Right forelimb (tissue), 1 donor: Measurements from ENCODE around the gene OSBPL9.
"Not testable (repeated sequence)": the region's sequence is repeated elsewhere in the genome, so short reads cannot be mapped to it uniquely, and the experiment has no call there.

Source experiments
- DNase-seq: peaks from one replicate; pipeline ENCODE4 v3.0.0-alpha.2; 2018

The OSBPL9 gene

DNA sequence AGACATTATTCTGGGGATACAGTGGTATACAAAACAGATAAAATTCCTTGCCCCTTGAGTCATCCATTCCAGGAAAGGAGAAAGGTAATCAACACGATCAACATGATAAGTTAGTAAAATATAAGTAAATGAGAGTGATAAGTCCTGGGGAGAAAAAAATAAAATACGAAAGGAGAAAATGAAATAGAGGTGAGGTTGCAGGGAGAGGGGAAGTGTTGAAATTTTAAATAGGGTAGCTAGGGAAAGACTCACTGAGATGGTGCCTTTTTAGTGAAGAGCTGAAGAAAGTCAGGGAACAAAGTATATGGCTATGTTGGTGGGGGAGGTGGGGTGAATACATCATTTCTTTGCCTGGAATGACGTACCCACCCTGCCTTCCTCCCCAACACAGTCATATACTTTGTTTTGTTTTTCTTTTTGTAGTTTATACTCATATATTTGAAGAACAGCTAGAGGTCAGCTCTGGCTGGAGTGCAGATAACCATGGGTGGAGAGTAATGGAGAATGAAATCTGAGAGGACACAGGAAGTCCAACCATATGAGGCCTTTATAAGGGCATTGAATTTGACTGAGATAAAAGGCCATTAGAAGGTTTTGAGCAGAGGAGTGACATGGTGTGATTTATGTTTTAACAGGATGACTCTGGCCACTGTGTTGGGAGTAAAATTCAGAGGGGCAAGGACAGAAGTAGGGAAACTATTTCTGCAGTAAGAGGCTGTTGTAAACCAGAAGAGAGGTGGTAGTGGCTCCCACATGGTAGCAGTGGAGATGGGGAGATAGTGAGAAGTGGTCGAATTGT, 54.8 kb downstream of the OSBPL9 start:
- DNase-seq: no peak

- DNase-seq: no peak
These were observed 56.4 kb downstream of the OSBPL9 start for GRCh38 chr1:51673279-51673678.

- DNase-seq: no peak
These were observed 58.4 kb downstream of the OSBPL9 start for GRCh38 chr1:51675177-51675780.

- DNase-seq: no peak
These were observed 62.5 kb downstream of the OSBPL9 start for GRCh38 chr1:51679435-51679834.

DNA sequence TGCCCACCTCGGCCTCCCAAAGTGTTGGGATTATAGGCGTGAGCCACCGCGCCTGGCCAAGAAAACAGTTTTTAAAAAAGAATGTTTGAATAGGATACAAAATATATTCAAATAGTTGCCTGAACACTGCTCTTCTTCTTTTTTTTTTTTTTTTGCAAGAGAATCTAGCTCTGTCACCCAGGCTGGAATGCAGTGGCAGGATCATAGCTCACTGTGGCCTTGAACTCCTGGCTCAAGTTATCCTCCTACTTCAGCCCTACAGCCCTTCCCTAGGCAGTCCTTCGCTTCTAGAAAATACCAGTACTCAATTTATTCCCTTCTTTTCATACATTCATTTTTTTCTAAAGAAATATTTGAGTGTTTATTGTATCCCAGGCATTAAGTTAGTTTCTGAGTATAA, 67.9 kb downstream of the OSBPL9 start:
- DNase-seq: no peak

DNA sequence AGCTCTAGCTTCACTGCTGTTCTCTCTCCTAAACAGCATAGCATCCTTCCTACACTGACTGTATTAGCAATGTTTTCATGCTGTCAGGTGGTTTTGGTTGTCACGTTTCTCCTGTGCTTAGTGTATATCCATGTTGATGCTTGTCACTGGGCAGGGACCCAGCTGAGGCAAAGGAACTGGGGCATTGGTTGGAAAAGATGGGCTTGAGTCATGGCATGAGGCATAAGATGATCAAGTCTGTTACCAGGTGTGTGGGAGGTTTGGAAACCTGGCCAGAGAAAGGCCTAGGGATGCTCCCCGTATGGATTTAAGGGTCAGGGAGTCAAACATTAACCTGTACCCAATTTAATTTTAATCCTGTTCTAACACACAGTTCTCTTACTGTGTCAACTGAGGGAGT, 69.6 kb downstream of the OSBPL9 start:
- no peak for DNase-seq

DNA sequence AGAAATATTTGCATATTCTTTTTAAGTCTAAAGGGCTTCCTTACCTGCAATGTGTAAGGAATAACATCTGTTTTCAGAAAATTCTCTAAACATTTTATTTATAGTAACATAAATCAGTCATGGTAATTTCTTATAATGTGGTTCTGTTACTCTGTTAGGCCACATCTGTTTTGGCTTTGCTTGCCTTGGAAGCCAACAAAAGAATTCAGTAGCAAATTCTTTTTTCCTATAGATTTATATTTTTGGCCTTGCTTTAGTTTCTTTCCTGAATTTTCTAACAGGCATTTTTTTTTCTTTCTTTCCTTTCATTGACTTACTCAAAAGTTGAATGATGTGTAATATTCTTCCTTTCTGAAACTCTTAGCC, 72.2 kb downstream of the OSBPL9 start:
- no peak for DNase-seq

DNA sequence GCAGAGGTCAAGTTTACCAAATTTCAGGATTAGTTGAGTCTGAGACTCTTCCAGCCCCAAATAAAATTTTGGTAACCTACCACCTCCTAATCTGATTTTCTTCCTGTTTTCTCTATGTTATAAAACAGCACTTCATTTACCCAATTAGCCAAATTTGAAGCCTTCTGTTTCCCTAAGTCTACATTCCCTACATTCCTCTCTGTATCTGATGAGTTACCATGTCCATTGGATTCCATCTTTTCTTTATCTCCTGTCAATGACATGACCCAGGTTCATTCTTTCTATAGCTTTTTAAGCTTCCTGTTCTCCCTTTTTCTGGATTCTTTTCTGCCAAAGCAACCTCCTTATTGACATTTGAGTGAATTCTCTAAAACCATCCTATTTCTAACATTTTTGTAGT, 72.8 kb downstream of the OSBPL9 start:
- DNase-seq: no peak

- no peak for DNase-seq
These were observed 73.5 kb downstream of the OSBPL9 start for GRCh38 chr1:51690285-51690961.

DNA sequence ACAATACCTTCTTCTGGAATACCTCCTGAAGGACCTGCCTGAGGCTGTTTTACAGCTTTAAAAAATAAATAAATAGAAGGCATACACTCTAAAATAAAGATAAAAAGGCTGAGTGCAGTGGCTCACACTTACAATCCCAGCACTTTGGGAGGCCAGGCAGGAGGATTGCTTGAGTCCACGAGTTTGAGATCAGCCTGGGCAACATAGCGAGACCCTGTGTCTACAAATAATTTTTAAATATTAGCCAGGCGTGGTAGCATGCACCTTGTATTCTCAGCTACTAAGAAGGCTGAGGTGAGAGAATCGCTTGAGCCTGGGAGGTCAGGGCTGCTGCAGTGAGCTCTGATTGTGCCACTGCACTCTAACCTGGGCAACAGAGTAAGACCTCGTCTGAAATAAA, 75.0 kb downstream of the OSBPL9 start:
- no peak for DNase-seq

- DNase-seq: no peak
These were observed 76.7 kb downstream of the OSBPL9 start for GRCh38 chr1:51693419-51694155.

DNA sequence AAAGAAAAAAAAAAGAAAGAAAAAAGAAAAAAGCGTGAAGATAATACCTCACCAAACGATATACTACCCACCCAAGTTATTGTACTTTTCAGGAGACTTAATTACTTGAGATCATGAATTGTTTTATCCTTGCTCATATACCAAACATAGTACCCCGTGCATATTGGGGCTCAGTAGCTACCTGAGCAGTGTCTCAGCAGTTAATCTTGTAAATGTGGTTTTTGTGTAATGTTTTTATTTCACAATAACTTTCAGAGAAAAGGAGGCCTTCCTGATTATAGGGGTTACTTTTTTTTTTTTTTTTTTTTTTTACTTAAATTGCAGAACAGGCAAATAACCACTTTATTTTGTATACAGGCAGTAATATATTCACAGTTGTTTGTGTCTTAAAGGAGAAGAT, 80.3 kb downstream of the OSBPL9 start:
- no peak for DNase-seq

DNA sequence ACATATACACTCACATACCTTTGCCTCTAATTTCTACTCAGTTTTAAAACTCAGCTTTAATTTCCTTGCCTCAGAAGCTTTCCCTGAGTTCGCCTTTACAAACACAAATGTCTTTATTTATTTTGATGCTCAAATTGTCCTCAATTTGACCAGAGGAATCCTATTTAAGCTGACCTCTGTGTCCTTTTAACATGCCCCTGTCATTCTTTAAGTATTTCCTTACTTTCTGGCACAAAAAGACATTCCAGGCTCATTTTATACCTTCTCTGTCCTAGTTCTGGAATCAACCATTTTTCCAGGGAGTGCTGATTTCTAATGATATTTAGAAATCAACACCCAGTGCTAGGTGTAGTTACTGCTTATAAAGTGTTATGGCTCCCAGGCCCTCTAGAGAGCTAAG, 82.5 kb downstream of the OSBPL9 start:
- no peak for DNase-seq

DNA sequence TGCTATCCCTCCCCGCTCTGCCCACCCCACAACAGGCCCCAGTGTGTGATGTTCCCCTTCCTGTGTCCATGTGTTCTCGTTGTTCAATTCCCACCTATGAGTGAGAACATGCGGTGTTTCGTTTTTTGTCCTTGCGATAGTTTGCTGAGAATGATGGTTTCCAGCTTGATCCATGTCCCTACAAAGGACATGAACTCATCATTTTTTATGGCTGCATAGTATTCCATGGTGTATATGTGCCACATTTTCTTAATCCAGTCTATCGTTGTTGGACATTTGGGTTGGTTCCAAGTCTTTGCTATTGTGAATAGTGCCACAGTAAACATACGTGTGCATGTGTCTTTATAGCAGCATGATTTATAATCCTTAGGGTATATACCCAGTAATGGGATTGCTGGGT, 84.9 kb downstream of the OSBPL9 start:
- not testable (repeated sequence) for DNase-seq

DNA sequence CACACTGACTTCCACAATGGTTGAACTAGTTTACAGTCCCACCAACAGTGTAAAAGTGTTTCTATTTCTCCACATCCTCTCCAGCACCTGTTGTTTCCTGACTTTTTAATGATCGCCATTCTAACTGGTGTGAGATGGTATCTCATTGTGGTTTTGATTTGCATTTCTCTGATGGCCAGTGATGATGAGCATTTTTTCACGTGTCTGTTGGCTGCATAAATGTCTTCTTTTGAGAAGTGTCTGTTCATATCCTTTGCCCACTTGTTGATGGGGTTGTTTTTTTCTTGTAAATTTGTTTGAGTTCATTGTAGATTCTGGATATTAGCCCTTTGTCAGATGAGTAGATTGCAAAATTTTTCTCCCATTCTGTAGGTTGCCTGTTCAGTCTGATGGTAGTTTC, 85.3 kb downstream of the OSBPL9 start:
- DNase-seq: not testable (repeated sequence)

- DNase-seq: no peak
These were observed 88.1 kb downstream of the OSBPL9 start for GRCh38 chr1:51705035-51705434.

DNA sequence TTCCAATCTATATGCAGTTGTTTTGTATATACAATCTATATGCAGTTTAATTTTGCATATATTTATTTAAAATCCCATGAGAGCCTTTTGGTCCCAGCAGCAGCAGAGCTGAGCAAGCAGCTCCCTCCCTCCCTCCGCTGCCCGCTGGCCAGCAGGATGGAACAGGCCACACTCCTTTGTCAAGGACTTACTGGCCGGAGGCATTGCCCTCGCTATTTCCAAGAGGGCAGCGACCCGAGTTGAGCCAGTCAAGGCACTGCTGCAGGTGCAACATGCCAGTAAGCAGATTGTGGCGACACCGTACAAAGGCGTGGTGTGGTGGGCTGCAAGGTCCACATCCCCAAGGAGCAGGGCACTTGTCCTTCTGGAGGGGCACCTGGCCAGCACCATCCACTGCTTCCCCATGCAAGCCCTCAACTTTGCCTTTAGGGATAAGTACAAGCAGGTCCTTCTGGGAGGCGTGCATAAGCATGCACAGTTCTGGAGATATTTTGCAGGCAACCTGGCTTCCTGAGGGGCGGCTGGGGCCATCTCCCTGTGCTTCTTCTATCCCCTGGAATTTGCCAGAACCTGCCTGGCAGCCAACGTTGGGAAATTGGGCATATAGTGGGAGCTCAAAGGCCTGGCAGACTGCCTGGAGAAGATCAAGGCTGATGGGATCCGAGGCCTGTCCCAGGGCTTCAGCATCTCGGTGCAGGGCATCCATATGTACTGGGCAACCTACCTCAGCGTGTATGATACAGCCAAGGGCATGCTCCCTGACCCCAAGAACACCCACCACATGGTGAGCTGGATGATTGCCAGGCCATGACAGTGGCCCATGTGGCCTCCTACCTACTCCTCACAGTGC, 92.2 kb downstream of the OSBPL9 start:
- DNase-seq: no peak

- DNase-seq: no peak
These were observed 93.1 kb downstream of the OSBPL9 start for GRCh38 chr1:51709951-51710350.

DNA sequence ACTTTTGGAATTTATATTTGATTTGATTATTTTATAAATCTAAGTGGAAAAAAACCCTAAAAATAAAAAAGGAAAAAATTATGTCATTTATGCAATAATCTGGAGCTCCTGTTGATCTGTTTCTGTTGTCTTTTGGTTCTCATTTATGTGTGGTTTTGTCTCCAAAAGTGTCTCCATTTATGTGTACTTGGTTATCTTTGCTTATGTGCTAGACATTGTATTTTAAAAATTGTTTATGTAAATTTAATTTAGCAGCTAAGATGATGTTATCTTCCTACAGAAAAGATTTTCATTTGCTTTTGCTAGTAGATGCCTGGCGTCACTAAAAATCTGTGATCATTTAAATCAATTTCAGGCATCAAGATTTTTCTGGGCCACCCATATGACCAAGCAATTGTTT, 95.7 kb downstream of the OSBPL9 start:
- DNase-seq: no peak

DNA sequence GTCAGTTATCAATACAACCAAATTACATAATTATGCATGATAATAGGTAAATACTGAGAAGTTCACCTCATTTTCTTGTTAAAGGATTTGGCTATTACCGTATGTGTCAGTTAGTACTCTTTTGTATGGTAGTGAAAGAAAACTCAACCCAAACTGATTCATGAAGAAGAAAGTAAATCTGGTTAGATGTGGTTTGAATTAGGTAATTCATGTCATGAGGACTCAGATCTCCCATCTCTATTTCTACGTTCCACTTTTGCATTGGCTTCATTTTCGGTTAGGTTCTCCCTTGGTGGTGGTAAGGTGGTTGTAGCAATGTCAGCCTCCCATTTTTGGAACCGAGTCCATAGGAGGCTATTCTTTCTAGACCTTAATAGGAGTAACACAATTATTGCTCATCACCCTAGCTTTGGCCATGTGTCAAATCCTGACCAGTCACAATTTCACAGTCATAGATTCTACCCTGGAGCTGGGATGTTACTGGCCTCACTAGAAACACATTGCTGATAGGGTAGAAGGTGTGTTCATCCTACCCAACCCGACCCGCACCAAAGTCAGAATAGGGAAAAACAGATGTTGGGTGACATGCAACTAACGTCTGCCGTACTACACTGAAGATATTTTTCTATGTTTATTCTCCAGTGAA, 97.6 kb downstream of the OSBPL9 start:
- no peak for DNase-seq

GRCh38 chr1:51715369-51715768, 98.5 kb downstream of the OSBPL9 start:
- DNase-seq: no peak

DNA sequence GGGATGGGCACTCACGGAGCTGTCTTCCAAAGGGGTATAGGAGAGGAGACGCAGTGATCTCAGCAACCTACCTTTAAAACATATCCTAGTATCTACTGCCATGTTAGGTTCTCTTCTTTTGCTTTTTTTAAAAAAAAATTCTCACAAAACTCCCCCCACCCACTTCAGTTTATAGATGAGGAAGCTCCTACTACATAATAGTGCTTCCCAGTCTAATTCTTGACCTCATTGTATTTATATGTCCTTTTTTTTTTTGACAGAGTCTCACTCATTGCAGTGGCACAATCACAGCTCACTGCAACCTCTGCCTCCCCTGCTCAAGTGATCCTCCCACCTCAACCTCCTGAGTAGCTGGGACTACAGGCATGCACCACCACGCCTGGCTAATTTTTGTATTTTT, 99.9 kb downstream of the OSBPL9 start:
- DNase-seq: no peak
